ENCODE data around the gene OR51B4. TPM values are rescaled to one million over a fixed set of nuclear protein-coding genes. Genes with fewer than 3 reads are reported as not detected.
A peak's percentile ranks its signal among the peaks of the same experiment; 100 is the strongest.

OR51B4 gene
- total and polyA plus RNA-seq, 9 of the 15 experiments (the other 6 are each of a cell fraction or from before 2014, with no cell fraction given) = 17.1 to 64.6 (median 39.9) TPM

- TF ChIP-seq AFF1 (IDR thresholded peaks at IDR 0.05; ENCODE audit: low read depth in 1 of 2, partially characterized antibody in 2 of 2) = peak; percentile 31 to 75
- TF ChIP-seq ZNF277 (CRISPR knock-in tag; IDR thresholded peaks at IDR 0.05; ENCODE audit: borderline replicate concordance) = no peak
- TF ChIP-seq, protein P1, sequence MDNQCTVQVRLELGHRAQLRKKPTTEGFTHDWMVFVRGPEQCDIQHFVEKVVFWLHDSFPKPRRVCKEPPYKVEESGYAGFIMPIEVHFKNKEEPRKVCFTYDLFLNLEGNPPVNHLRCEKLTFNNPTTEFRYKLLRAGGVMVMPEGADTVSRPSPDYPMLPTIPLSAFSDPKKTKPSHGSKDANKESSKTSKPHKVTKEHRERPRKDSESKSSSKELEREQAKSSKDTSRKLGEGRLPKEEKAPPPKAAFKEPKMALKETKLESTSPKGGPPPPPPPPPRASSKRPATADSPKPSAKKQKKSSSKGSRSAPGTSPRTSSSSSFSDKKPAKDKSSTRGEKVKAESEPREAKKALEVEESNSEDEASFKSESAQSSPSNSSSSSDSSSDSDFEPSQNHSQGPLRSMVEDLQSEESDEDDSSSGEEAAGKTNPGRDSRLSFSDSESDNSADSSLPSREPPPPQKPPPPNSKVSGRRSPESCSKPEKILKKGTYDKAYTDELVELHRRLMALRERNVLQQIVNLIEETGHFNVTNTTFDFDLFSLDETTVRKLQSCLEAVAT (IDR thresholded peaks at IDR 0.05) = peak; percentile 5 to 88; a peak in 3 of 4 replicates
- TF ChIP-seq ZNF311 (CRISPR knock-in tag; IDR thresholded peaks at IDR 0.05) = no peak
- TF ChIP-seq SRSF9 (IDR thresholded peaks at IDR 0.05; ENCODE audit: borderline replicate concordance, low read depth, low read length) = no peak
- TF ChIP-seq, protein P2, sequence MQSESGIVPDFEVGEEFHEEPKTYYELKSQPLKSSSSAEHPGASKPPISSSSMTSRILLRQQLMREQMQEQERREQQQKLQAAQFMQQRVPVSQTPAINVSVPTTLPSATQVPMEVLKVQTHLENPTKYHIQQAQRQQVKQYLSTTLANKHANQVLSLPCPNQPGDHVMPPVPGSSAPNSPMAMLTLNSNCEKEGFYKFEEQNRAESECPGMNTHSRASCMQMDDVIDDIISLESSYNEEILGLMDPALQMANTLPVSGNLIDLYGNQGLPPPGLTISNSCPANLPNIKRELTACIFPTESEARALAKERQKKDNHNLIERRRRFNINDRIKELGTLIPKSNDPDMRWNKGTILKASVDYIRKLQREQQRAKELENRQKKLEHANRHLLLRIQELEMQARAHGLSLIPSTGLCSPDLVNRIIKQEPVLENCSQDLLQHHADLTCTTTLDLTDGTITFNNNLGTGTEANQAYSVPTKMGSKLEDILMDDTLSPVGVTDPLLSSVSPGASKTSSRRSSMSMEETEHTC (IDR thresholded peaks at IDR 0.05) = no peak
- TF ChIP-seq POLR2A (conservative IDR thresholded peaks at IDR 0.05) = no peak; the same call in 1 of the 2 replicates
- TF ChIP-seq, protein P3, sequence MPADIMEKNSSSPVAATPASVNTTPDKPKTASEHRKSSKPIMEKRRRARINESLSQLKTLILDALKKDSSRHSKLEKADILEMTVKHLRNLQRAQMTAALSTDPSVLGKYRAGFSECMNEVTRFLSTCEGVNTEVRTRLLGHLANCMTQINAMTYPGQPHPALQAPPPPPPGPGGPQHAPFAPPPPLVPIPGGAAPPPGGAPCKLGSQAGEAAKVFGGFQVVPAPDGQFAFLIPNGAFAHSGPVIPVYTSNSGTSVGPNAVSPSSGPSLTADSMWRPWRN (IDR thresholded peaks at IDR 0.05; ENCODE audit: low read depth) = no peak
- TF ChIP-seq NFRKB (IDR thresholded peaks at IDR 0.05; ENCODE audit: low read depth) = no peak
- TF ChIP-seq NR2C2 (CRISPR knock-in tag; IDR thresholded peaks at IDR 0.05) = no peak
- TF ChIP-seq NR2C2 (tag; IDR thresholded peaks at IDR 0.05) = no peak
- TF ChIP-seq ATF7 (IDR thresholded peaks at IDR 0.05) = 0 out of 2 replicates have a peak, but pooled peaks have one; percentile 58
- no peak for TF ChIP-seq MECOM (CRISPR knock-in tag; IDR thresholded peaks at IDR 0.05)
- TF ChIP-seq, protein P4, sequence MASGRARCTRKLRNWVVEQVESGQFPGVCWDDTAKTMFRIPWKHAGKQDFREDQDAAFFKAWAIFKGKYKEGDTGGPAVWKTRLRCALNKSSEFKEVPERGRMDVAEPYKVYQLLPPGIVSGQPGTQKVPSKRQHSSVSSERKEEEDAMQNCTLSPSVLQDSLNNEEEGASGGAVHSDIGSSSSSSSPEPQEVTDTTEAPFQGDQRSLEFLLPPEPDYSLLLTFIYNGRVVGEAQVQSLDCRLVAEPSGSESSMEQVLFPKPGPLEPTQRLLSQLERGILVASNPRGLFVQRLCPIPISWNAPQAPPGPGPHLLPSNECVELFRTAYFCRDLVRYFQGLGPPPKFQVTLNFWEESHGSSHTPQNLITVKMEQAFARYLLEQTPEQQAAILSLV (tag; IDR thresholded peaks at IDR 0.05) = no peak
- no peak for TF ChIP-seq ZNF707 (CRISPR knock-in tag; conservative IDR thresholded peaks at IDR 0.05)
- TF ChIP-seq ZNF778 (CRISPR knock-in tag; IDR thresholded peaks at IDR 0.05) = no peak
- peak; percentile 69; the same call in 1 of the 2 replicates for TF ChIP-seq FOXM1 (IDR thresholded peaks at IDR 0.05; ENCODE audit: low read depth)
- no peak for TF ChIP-seq FOXM1 (CRISPR knock-in tag; IDR thresholded peaks at IDR 0.05; ENCODE audit: low read depth)
- no peak for TF ChIP-seq HOXB6 (CRISPR knock-in tag; IDR thresholded peaks at IDR 0.05; ENCODE audit: borderline replicate concordance)
Observed at GRCh38 chr11:5275369-5276110, 26.2 kb downstream of the OR51B4 start (continued).
